PC-9 (cell line): ENCODE data around the gene CEACAM4. TPM values are rescaled to one million over a fixed set of nuclear protein-coding genes. Genes with fewer than 3 reads are reported as not detected.

Experiments used
- BruUV-seq: library from RNA; stranded (reverse); fragments of 400-500 nt; replicated peaks from 2 replicates; lab custom pipeline; 2021; lab: Mats Ljungman, UMichigan
- CTCF ChIA-PET: fragments of 300-600 bp; sonication (Branson Sonifier 250); formaldehyde crosslinking; loops from one replicate; lab custom pipeline; 2022; ENCODE audit warnings: antibody characterized with exemption; lab: Charles Lee
- POLR2A ChIA-PET: fragments of 300-600 bp; sonication (Branson Sonifier 250); formaldehyde crosslinking; loops from one replicate; lab custom pipeline; 2022; ENCODE audit warnings: antibody characterized with exemption; ENCODE audit not compliant: unreplicated experiment; lab: Charles Lee
- DNase-seq, 2 experiments: peaks; one replicate each; pipeline versions ENCODE4 v3.0.0 to v3.0.0-alpha.2; 2015 to 2022; ENCODE audit warnings: mixed read lengths in 1 of 2
- H2AFZ ChIP-seq: fragments of 200-600 bp; sonication (generic); 2 replicates; pipeline ENCODE4 v1.8.1; 2017; ENCODE audit warnings: antibody characterized with exemption
- H3F3A ChIP-seq: fragments of 200-600 bp; sonication (generic); 2 replicates; pipeline ENCODE4 v1.8.1; 2017; ENCODE audit warnings: antibody characterized with exemption, mild to moderate bottlenecking, low read depth; ENCODE audit not compliant: insufficient read depth
- H3K27ac ChIP-seq: fragments of 200-600 bp; sonication (generic); 2 replicates; pipeline ENCODE4 v1.6.1; 2016; ENCODE audit warnings: mixed run types
- H3K27me3 ChIP-seq: fragments of 200-600 bp; sonication (generic); 2 replicates; pipeline ENCODE4 v1.6.1; 2016; ENCODE audit warnings: low read depth, mixed run types; ENCODE audit not compliant: insufficient read depth
- H3K36me3 ChIP-seq: fragments of 200-600 bp; sonication (generic); 2 replicates; pipeline ENCODE4 v1.6.1; 2016; ENCODE audit warnings: low read depth, mixed run types
- H3K4me1 ChIP-seq: fragments of 200-600 bp; sonication (generic); replicated peaks from 2 replicates; pipeline ENCODE4 v1.6.1; 2016; ENCODE audit warnings: mixed run types; ENCODE audit not compliant: insufficient read depth
- H3K4me2 ChIP-seq: fragments of 200-600 bp; sonication (generic); 2 replicates; pipeline ENCODE4 v1.6.1; 2017; ENCODE audit warnings: mixed run types
- H3K4me3 ChIP-seq: fragments of 200-600 bp; sonication (generic); 2 replicates; pipeline ENCODE4 v1.6.1; 2016; ENCODE audit warnings: mixed run types
- H3K79me2 ChIP-seq: fragments of 200-600 bp; sonication (generic); 2 replicates; pipeline ENCODE4 v1.6.1; 2017; ENCODE audit warnings: low read depth, mixed run types
- H3K9me2 ChIP-seq: fragments of 200-600 bp; sonication (generic); 2 replicates; pipeline ENCODE4 v1.8.1; 2017; ENCODE audit warnings: mild to moderate bottlenecking; ENCODE audit not compliant: insufficient read depth
- H3K9me3 ChIP-seq: fragments of 200-600 bp; sonication (generic); 2 replicates; pipeline ENCODE4 v1.8.1; 2016; ENCODE audit warnings: low read depth; ENCODE audit not compliant: insufficient read depth
- H4K20me1 ChIP-seq: fragments of 200-600 bp; sonication (generic); 2 replicates; pipeline ENCODE4 v1.8.1; 2017; ENCODE audit not compliant: insufficient read depth
- CTCF ChIP-seq: fragments of 200-600 bp; sonication (generic); conservative IDR thresholded peaks from 2 replicates; pipeline ENCODE4 v1.6.1; 2017; ENCODE audit warnings: mixed run types, antibody characterized with exemption, mild to moderate bottlenecking, moderate library complexity
- EZH2 ChIP-seq: fragments of 200-600 bp; sonication (generic); IDR thresholded peaks from 2 replicates; pipeline ENCODE4 v1.8.0; 2017; ENCODE audit warnings: antibody characterized with exemption, low read depth
- intact Hi-C: fragments of 100-400 bp; cut with micrococcal nuclease; formaldehyde crosslinking; loops from one replicate; pipeline ENCODE4 v1.10.0; 2022; ENCODE audit not compliant: unreplicated experiment
- total RNA-seq: library from RNA; stranded (reverse); gene quantifications from 2 replicates; pipeline ENCODE4 v1.2.3, GENCODE V29; 2021

CEACAM4 gene
- total RNA-seq, 1 experiment from 2014 or later: not detected

DNA sequence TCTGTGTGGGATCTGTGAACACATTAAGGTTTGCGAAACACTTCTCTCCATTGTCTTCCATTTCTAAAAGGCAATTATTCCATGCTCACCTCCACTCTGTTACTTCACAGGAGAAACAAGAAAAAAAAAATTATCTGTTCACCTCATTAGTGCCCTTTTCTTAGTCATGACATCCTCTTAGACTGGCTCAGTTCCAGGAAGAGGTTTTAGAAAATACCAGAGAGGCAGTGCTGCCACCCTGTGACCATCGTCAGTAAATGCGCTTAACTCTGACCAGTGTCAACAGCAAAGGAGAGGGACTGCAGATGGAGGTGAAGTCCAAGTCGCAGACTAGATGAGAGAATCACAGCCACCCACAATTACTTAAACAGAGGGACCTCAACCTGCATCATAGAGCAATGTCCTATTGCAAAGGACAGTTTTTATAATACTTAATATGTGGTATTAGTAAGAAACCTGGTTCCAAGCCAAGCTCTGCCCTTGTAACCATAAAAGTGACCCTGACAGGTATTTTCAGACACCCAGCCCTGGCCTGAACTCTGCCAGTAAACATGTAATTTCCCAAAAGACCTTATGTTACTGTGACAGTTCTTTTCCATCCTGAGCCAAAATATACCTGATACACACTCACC lies 31.5 kb downstream of the CEACAM4 start:
- Histone ChIP-seq H3K4me1 (no peaks in the 10 kb centered on the region), H3F3A (no peaks in the 10 kb centered on the region), H3K9me3 (no peaks in the 10 kb centered on the region), H3K27me3 (peaks cover 4% of the 10 kb centered on the region; the same call in 1 of the 2 replicates), H2AFZ (no peak overlapping the region), H4K20me1 (no peaks in the 10 kb centered on the region), H3K36me3 (no peaks in the 10 kb centered on the region), H3K79me2 (no peaks in the 10 kb centered on the region), H3K4me3 (no peak overlapping the region), H3K4me2 (no peak overlapping the region), H3K27ac (no peak overlapping the region), H3K9me2 (no peaks in the 10 kb centered on the region)
- POLR2A ChIA-PET: no interaction called here
- TF ChIP-seq CTCF: peak; percentile 75
- no peak for TF ChIP-seq EZH2
- peak; percentile 58 to 64 for DNase-seq
- no TSS peak for BruUV-seq
- intact Hi-C loops: loop anchor here (1.0 to 5.0 kb wide), 2 partner anchors 146 to 152 kb away; no protein-coding TSS in a partner anchor
- CTCF ChIA-PET: no interaction called here

- no peak overlapping the region for H2AFZ ChIP-seq
- CTCF ChIA-PET: no interaction called here
Observed at GRCh38 chr19:41591951-41592562, 34.8 kb downstream of the CEACAM4 start.

DNA sequence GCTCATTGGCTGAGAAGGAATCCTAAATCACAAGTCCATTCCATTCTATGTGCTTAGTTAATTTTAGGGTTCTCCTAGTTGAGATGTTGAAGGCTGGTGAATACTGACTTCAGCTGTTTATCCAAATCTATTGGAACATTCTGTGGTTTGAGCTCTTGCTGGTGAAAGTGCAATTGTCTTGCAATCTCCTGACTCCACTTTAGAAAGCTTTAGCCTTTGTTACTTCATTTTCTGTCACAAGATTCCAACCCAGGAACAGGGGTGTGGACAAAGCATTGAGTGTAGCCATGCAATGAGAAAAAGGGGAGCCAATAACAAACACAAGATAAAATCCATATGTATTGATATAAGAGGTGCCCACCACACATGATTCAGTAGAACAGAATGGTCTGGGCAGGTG lies 35.9 kb downstream of the CEACAM4 start:
- no peaks in the 10 kb centered on the region for H3K4me1 ChIP-seq
- no peaks in the 10 kb centered on the region for H3K79me2 ChIP-seq
- H3K4me3 ChIP-seq: no peak overlapping the region
- H3K9me2 ChIP-seq: no peaks in the 10 kb centered on the region
- H4K20me1 ChIP-seq: no peaks in the 10 kb centered on the region
- no peak overlapping the region for H3K27ac ChIP-seq
- DNase-seq: no peak
- BruUV-seq: no TSS peak
- intact Hi-C loops: no loop called here
- no peaks in the 10 kb centered on the region for H3K36me3 ChIP-seq
- TF ChIP-seq EZH2: no peak
- TF ChIP-seq CTCF: no peak
- POLR2A ChIA-PET: interaction anchor here (0.6 kb wide), 2 partner anchors 16 to 1590 kb away, joined by 3 read pairs; no protein-coding TSS in a partner anchor
- no peaks in the 10 kb centered on the region; the same call in 1 of the 2 replicates for H3K27me3 ChIP-seq
- no peaks in the 10 kb centered on the region for H3K9me3 ChIP-seq
- H3F3A ChIP-seq: no peaks in the 10 kb centered on the region
- no peak overlapping the region for H3K4me2 ChIP-seq
- no peak overlapping the region for H2AFZ ChIP-seq
- CTCF ChIA-PET: no interaction called here

More at GRCh38 chr19:41591951-41592562, 34.8 kb downstream of the CEACAM4 start:
- no TSS peak for BruUV-seq
- Histone ChIP-seq H3K4me3 (no peak overlapping the region), H3K4me2 (no peak overlapping the region), H3K79me2 (no peaks in the 10 kb centered on the region), H3F3A (no peaks in the 10 kb centered on the region), H3K4me1 (no peaks in the 10 kb centered on the region), H3K9me2 (no peaks in the 10 kb centered on the region), H3K27me3 (no peaks in the 10 kb centered on the region; the same call in 1 of the 2 replicates), H4K20me1 (no peaks in the 10 kb centered on the region), H3K36me3 (no peaks in the 10 kb centered on the region), H3K9me3 (no peaks in the 10 kb centered on the region), H3K27ac (no peak overlapping the region)
- intact Hi-C loops: no loop called here
- POLR2A ChIA-PET: no interaction called here
- DNase-seq: no peak
- TF ChIP-seq EZH2 (no peak), CTCF (no peak)
